DND-41 (cell line): ENCODE data around the gene ABHD17C.

Experiments used
- ATAC-seq: fragments of 200-7000 bp; cut with Tn5 transposase; 3 replicates; pipeline ENCODE4 v1.9.1; 2021; ENCODE audit warnings: low read depth; ENCODE audit not compliant: insufficient read depth
- DNase-seq: peaks from one replicate; pipeline ENCODE4 v3.0.0-alpha.2; 2020
- H2AFZ ChIP-seq: 2 replicates; pipeline ENCODE4 v1.6.0; 2012; ENCODE audit warnings: low read depth, low read length
- H3K27ac ChIP-seq: 2 replicates; pipeline ENCODE4 v1.5.1; 2012; ENCODE audit warnings: low read length, inconsistent platforms
- H3K27me3 ChIP-seq: fragments of 200-600 bp; sonication (generic); 2 replicates; pipeline ENCODE4 v1.6.0; 2012; ENCODE audit warnings: low read length, mild to moderate bottlenecking, inconsistent platforms; ENCODE audit not compliant: insufficient read depth, poor library complexity
- H3K36me3 ChIP-seq: 2 replicates; pipeline ENCODE4 v1.5.1; 2012; ENCODE audit warnings: low read length, inconsistent platforms; ENCODE audit not compliant: insufficient read depth
- H3K4me1 ChIP-seq: 2 replicates; pipeline ENCODE4 v1.5.1; 2012; ENCODE audit warnings: mild to moderate bottlenecking, low read length; ENCODE audit not compliant: insufficient read depth
- H3K4me2 ChIP-seq: 2 replicates; pipeline ENCODE4 v1.6.0; 2012; ENCODE audit warnings: mild to moderate bottlenecking, moderate library complexity, low read length, inconsistent platforms; ENCODE audit not compliant: insufficient read depth
- H3K4me3 ChIP-seq, 2 experiments: fragments of 200-600 bp in 1 of 2; shearing (Covaris generic) in 1 of 2; 2 replicates each; pipeline ENCODE4 v1.5.1; 2012 to 2016; ENCODE audit warnings: inconsistent platforms in 2 of 2, low read length in 2 of 2, mild to moderate bottlenecking in 2 of 2, low read depth in 1 of 2, moderate library complexity in 1 of 2
- H3K79me2 ChIP-seq: 2 replicates; pipeline ENCODE4 v1.6.0; 2012; ENCODE audit warnings: low read length, inconsistent platforms; ENCODE audit not compliant: insufficient read depth
- H3K9ac ChIP-seq: 2 replicates; pipeline ENCODE4 v1.6.0; 2012; ENCODE audit warnings: low read depth, mild to moderate bottlenecking, inconsistent platforms, low read length, moderate library complexity
- H3K9me3 ChIP-seq: 2 replicates; pipeline ENCODE4 v1.5.1; 2012; ENCODE audit warnings: low read length, moderate library complexity, mild to moderate bottlenecking, inconsistent platforms; ENCODE audit not compliant: insufficient read depth, severe bottlenecking
- H4K20me1 ChIP-seq: 2 replicates; pipeline ENCODE4 v1.6.0; 2012; ENCODE audit warnings: low read length; ENCODE audit not compliant: insufficient read depth
- CTCF ChIP-seq: IDR thresholded peaks from 2 replicates; pipeline ENCODE4 v1.5.1; 2012; ENCODE audit warnings: borderline replicate concordance, low read length, moderate library complexity, mild to moderate bottlenecking; ENCODE audit not compliant: poor library complexity, severe bottlenecking; ENCODE audit errors: extremely low read depth
- EZH2 ChIP-seq: IDR thresholded peaks from 3 replicates; pipeline ENCODE4 v1.6.1; 2012; ENCODE audit warnings: borderline replicate concordance, low read depth, mild to moderate bottlenecking, moderate library complexity, low read length, inconsistent platforms; ENCODE audit not compliant: severe bottlenecking

The ABHD17C gene

GRCh38 chr15:80727196-80727595 lies 32.1 kb downstream of the ABHD17C start:
- no peaks in the 10 kb centered on the region for H4K20me1 ChIP-seq
- H3K36me3 ChIP-seq, result no peaks in the 10 kb centered on the region

GRCh38 chr15:80727596-80727995 lies 32.5 kb downstream of the ABHD17C start:
- H3K27ac ChIP-seq, result no peak overlapping the region
- DNase-seq, result no peak
- H3K9me3 ChIP-seq, result peaks cover 5% of the 10 kb centered on the region
- no peak overlapping the region for H2AFZ ChIP-seq
- H3K4me3 ChIP-seq, result no peak overlapping the region
- no peak overlapping the region for H3K4me2 ChIP-seq
- no peak overlapping the region for H3K9ac ChIP-seq
- H3K27me3 ChIP-seq, result no peaks in the 10 kb centered on the region
- H4K20me1 ChIP-seq, result no peaks in the 10 kb centered on the region
- ATAC-seq, result no peak
- H3K4me1 ChIP-seq, result no peaks in the 10 kb centered on the region
- H3K36me3 ChIP-seq, result no peaks in the 10 kb centered on the region
- no peaks in the 10 kb centered on the region for H3K79me2 ChIP-seq
- no peak for TF ChIP-seq EZH2
- TF ChIP-seq CTCF, result no peak

More at GRCh38 chr15:80727196-80727595, 32.1 kb downstream of the ABHD17C start:
- no peak overlapping the region for H3K9ac ChIP-seq
- no peak overlapping the region for H3K27ac ChIP-seq
- DNase-seq, result no peak
- ATAC-seq, result no peak
- H3K4me1 ChIP-seq, result no peaks in the 10 kb centered on the region
- no peaks in the 10 kb centered on the region for H3K79me2 ChIP-seq
- no peak overlapping the region for H3K4me3 ChIP-seq
- H2AFZ ChIP-seq, result no peak overlapping the region
- no peak for TF ChIP-seq EZH2
- H3K9me3 ChIP-seq, result peaks cover 5% of the 10 kb centered on the region
- H3K4me2 ChIP-seq, result no peak overlapping the region
- H3K27me3 ChIP-seq, result no peaks in the 10 kb centered on the region

GRCh38 chr15:80730387-80730786 lies 35.3 kb downstream of the ABHD17C start:
- Histone ChIP-seq H4K20me1 (no peaks in the 10 kb centered on the region), H3K27me3 (no peaks in the 10 kb centered on the region), H3K9me3 (no peaks in the 10 kb centered on the region), H3K9ac (no peak overlapping the region), H3K4me3 (no peak overlapping the region), H3K27ac (no peak overlapping the region), H3K36me3 (no peaks in the 10 kb centered on the region), H3K4me1 (no peaks in the 10 kb centered on the region), H2AFZ (no peak overlapping the region), H3K4me2 (no peak overlapping the region), H3K79me2 (no peaks in the 10 kb centered on the region)
- TF ChIP-seq EZH2 (no peak), CTCF (no peak)
- no peak for DNase-seq
- ATAC-seq, result no peak

GRCh38 chr15:80730926-80731325 lies 35.8 kb downstream of the ABHD17C start:
- no peaks in the 10 kb centered on the region for H3K9me3 ChIP-seq
- H3K9ac ChIP-seq, result no peak overlapping the region
- H3K36me3 ChIP-seq, result no peaks in the 10 kb centered on the region
- no peak overlapping the region for H2AFZ ChIP-seq
- TF ChIP-seq CTCF (no peak), EZH2 (no peak)
- H3K79me2 ChIP-seq, result no peaks in the 10 kb centered on the region
- H3K27me3 ChIP-seq, result no peaks in the 10 kb centered on the region
- ATAC-seq (no peak), DNase-seq (no peak)
- H3K4me2 ChIP-seq, result no peak overlapping the region
- no peaks in the 10 kb centered on the region for H4K20me1 ChIP-seq
- H3K4me1 ChIP-seq, result no peaks in the 10 kb centered on the region
- no peak overlapping the region for H3K4me3 ChIP-seq
- H3K27ac ChIP-seq, result no peak overlapping the region
